DOHH2 (cell line): ENCODE results near the gene TPCN1.

Source experiments
- H3F3A ChIP-seq: fragments of 200-600 bp; sonication (generic), shearing (Covaris generic); 2 replicates; pipeline ENCODE4 v1.6.0; 2016; ENCODE audit warnings: antibody characterized with exemption, mild to moderate bottlenecking; ENCODE audit not compliant: control insufficient read depth, insufficient read depth
- H3K27ac ChIP-seq: fragments of 200-600 bp; sonication (generic); 2 replicates; pipeline ENCODE4 v1.5.1; 2014; ENCODE audit warnings: low read depth, mild to moderate bottlenecking, low read length, moderate library complexity
- H3K27me3 ChIP-seq: fragments of 200-600 bp; sonication (generic); 2 replicates; pipeline ENCODE4 v1.6.1; 2014; ENCODE audit warnings: mild to moderate bottlenecking, low read length, mixed read lengths; ENCODE audit not compliant: control insufficient read depth
- H3K36me3 ChIP-seq: fragments of 200-600 bp; sonication (generic); 2 replicates; pipeline ENCODE4 v1.6.1; 2014; ENCODE audit warnings: mild to moderate bottlenecking, low read length, moderate library complexity, mixed read lengths; ENCODE audit not compliant: control insufficient read depth
- H3K4me1 ChIP-seq: fragments of 200-600 bp; sonication (generic); 2 replicates; pipeline ENCODE4 v1.6.1; 2014; ENCODE audit warnings: mild to moderate bottlenecking, low read length, mixed read lengths; ENCODE audit not compliant: control insufficient read depth
- H3K4me2 ChIP-seq: fragments of 200-600 bp; sonication (generic); 2 replicates; pipeline ENCODE4 v1.6.0; 2014; ENCODE audit warnings: mild to moderate bottlenecking, low read length, moderate library complexity
- H3K4me3 ChIP-seq: fragments of 200-600 bp; sonication (generic); 2 replicates; pipeline ENCODE4 v1.5.1; 2014; ENCODE audit warnings: mild to moderate bottlenecking, low read length, mixed read lengths
- H3K79me2 ChIP-seq: fragments of 200-600 bp; sonication (generic); 2 replicates; pipeline ENCODE4 v1.6.1; 2014; ENCODE audit warnings: mild to moderate bottlenecking, low read length, mixed read lengths; ENCODE audit not compliant: control insufficient read depth
- H3K9me2 ChIP-seq: fragments of 200-600 bp; sonication (generic); replicated peaks from 2 replicates; pipeline ENCODE4 v1.6.1; 2014; ENCODE audit warnings: mild to moderate bottlenecking, low read length, mixed read lengths; ENCODE audit not compliant: control insufficient read depth
- H3K9me3 ChIP-seq: fragments of 200-600 bp; sonication (generic); 2 replicates; pipeline ENCODE4 v1.6.1; 2014; ENCODE audit warnings: antibody characterized with exemption, low read length, mixed read lengths; ENCODE audit not compliant: control insufficient read depth, insufficient read depth
- H4K20me1 ChIP-seq: fragments of 200-600 bp; sonication (generic); 2 replicates; pipeline ENCODE4 v1.6.0; 2014; ENCODE audit warnings: low read depth, mild to moderate bottlenecking, antibody characterized with exemption, low read length, moderate library complexity; ENCODE audit not compliant: control insufficient read depth, insufficient read depth
- CTCF ChIP-seq: fragments of 200-600 bp; sonication (generic); IDR thresholded peaks from one replicate; pipeline ENCODE4 v1.5.1; 2014; ENCODE audit warnings: antibody characterized with exemption, mild to moderate bottlenecking, low read depth, low read length; ENCODE audit not compliant: poor library complexity, severe bottlenecking
- EZH2phosphoT487 ChIP-seq: fragments of 200-600 bp; sonication (generic); IDR thresholded peaks from 2 replicates; pipeline ENCODE4 v1.6.1; 2017; ENCODE audit warnings: borderline replicate concordance, mild to moderate bottlenecking, antibody characterized with exemption, low read length, moderate library complexity, mixed read lengths

Gene TPCN1

GRCh38 chr12:113253532-113254285, 32.4 kb downstream of the TPCN1 start:
- Histone ChIP-seq H3F3A (0 out of 2 replicates have a peak, but pooled peaks cover 4% of the 10 kb centered on the region), H3K9me2 (no peaks in the 10 kb centered on the region), H3K27me3 (no peaks in the 10 kb centered on the region), H3K27ac (no peak overlapping the region), H3K36me3 (peaks cover 62% of the 10 kb centered on the region), H3K4me3 (no peak overlapping the region), H3K4me2 (no peak overlapping the region), H3K79me2 (peaks cover 15% of the 10 kb centered on the region), H3K9me3 (no peaks in the 10 kb centered on the region), H4K20me1 (peaks cover 4% of the 10 kb centered on the region; the same call in 1 of the 2 replicates), H3K4me1 (peaks cover 5% of the 10 kb centered on the region; the same call in 1 of the 2 replicates)
- TF ChIP-seq EZH2phosphoT487: no peak
- TF ChIP-seq CTCF: no peak

- Histone ChIP-seq H3K9me2 (no peaks in the 10 kb centered on the region), H3K79me2 (peaks cover 10% of the 10 kb centered on the region), H3K4me2 (no peak overlapping the region), H3K4me3 (no peak overlapping the region), H3K4me1 (peaks cover 10% of the 10 kb centered on the region), H3K36me3 (peaks cover 57% of the 10 kb centered on the region), H4K20me1 (peaks cover 4% of the 10 kb centered on the region; the same call in 1 of the 2 replicates), H3F3A (0 out of 2 replicates have a peak, but pooled peaks cover 4% of the 10 kb centered on the region), H3K27ac (no peak overlapping the region), H3K27me3 (no peaks in the 10 kb centered on the region), H3K9me3 (no peaks in the 10 kb centered on the region)
- TF ChIP-seq CTCF (no peak), EZH2phosphoT487 (no peak)
Measured at GRCh38 chr12:113254298-113254697, 33.0 kb downstream of the TPCN1 start.

DNA sequence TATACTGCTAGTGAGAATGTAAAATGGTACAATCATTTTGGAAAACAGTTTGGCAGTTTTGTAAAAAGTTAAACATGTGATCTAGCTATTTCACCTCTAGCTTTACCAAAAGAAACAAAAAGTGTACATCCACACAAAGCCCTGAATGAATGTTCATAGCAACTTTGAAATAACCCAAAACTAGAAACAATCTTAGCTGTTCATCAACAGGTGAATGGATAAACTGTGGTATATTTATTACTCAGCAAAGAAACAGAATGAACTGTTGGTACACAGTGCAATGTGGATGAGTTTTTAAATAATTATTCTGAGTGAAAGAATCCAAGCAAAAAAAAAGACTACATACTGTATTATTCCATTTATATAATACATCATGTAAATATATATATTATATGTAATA, 36.3 kb downstream of the TPCN1 start:
- H3K4me2 ChIP-seq: no peak overlapping the region
- H3F3A ChIP-seq: 0 out of 2 replicates have a peak, but pooled peaks cover 4% of the 10 kb centered on the region
- no peak overlapping the region for H3K27ac ChIP-seq
- peaks cover 66% of the 10 kb centered on the region for H3K36me3 ChIP-seq
- H3K27me3 ChIP-seq: no peaks in the 10 kb centered on the region
- H3K4me3 ChIP-seq: no peak overlapping the region
- TF ChIP-seq EZH2phosphoT487 (no peak), CTCF (no peak)
- H4K20me1 ChIP-seq: peaks cover 6% of the 10 kb centered on the region; the same call in 1 of the 2 replicates
- peaks cover 13% of the 10 kb centered on the region for H3K79me2 ChIP-seq
- no peaks in the 10 kb centered on the region for H3K9me3 ChIP-seq
- no peaks in the 10 kb centered on the region for H3K9me2 ChIP-seq
- peaks cover 43% of the 10 kb centered on the region for H3K4me1 ChIP-seq
